GM21381 (cell line): Measurements from ENCODE around the gene ZC3H12A.
A peak's percentile ranks its signal among the peaks of the same experiment; 100 is the strongest.
"Not testable (repeated sequence)": the region's sequence is repeated elsewhere in the genome, so short reads cannot be mapped to it uniquely, and the experiment has no call there.

Experiments used
- ATAC-seq: cut with Tn5 transposase; IDR thresholded peaks from one replicate; pipeline ENCODE4 v1.9.1; 2021; ENCODE audit warnings: mild to moderate bottlenecking, moderate library complexity; ENCODE audit not compliant: unreplicated experiment

ZC3H12A gene

DNA sequence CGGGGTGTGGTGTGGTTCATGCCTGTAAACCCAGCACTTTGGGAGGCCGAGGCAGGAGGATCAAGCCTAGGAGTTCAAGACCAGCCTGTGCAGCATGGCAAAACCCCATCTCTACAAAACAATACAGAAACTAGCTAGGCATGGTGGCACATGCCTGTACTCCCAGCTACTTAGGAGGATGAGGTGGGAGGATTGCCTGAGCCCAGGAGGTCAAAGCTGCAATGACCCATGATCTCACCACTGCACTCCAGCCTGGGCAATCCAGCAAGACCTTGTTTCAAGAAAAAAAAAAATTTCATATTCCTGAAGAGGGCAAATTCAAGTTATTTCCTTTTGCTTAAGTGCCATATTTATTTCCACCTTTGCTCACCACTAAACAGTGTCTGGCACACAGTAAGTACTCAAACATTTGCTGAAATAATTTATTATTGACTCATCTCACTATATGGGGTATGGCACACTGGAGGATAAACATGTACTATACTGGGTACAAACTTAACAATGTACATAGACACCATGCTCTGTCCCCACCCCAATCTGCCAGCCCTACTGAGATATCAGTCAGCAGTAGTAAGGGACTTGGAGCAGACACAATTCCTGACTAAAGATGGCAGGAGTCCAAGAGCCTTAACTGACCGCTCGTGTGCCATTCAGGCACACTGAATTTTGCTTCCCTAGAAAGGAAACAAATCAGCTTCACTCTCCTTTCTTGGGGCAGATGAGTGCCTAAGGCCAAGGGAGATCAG lies 24.7 kb downstream of the ZC3H12A start:
- ATAC-seq, result no peak

GRCh38 chr1:37501661-37502060 lies 27.3 kb downstream of the ZC3H12A start:
- ATAC-seq, result no peak

DNA sequence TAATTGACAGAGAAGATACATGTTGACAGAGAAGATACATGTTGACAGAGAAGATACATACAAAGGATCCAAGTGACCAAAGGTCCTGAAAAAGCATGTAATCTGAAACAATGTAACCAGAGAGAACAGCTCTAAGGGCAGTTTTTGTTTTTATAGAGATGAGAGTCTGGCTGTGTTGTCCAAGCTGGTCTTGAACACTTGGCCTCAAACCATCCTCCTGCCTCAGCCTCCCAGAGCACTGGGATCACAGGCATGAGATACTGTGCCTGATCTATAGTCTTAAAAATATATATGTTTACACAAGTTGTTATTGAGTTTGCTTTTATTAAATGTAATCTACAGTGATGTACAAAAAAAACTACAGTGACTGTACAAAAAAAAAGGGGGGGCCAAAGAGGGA lies 27.7 kb downstream of the ZC3H12A start:
- ATAC-seq, result no peak

DNA sequence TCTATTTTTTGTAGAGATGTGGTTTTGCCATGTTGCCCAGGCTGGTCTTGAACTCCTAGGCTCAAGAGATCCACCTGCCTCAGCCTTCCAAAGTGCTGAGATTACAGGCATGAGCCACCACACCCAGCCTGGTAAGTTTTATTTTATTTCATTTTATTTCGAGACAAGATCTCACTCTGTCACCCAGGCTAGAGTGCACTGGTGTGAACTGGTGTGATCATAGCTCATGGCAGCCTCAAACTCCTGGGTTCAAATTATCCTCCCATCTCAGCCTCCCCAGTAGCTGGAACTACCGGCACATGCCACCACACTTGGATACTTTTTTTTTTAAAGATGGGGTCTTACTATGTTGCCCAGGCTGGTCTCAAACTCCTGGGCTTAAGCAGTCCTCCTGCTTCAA lies 28.4 kb downstream of the ZC3H12A start:
- not testable (repeated sequence) for ATAC-seq

GRCh38 chr1:37506740-37507139 lies 32.4 kb downstream of the ZC3H12A start:
- no peak for ATAC-seq

- ATAC-seq, result no peak
These were observed 34.8 kb downstream of the ZC3H12A start for GRCh38 chr1:37509181-37509580.

DNA sequence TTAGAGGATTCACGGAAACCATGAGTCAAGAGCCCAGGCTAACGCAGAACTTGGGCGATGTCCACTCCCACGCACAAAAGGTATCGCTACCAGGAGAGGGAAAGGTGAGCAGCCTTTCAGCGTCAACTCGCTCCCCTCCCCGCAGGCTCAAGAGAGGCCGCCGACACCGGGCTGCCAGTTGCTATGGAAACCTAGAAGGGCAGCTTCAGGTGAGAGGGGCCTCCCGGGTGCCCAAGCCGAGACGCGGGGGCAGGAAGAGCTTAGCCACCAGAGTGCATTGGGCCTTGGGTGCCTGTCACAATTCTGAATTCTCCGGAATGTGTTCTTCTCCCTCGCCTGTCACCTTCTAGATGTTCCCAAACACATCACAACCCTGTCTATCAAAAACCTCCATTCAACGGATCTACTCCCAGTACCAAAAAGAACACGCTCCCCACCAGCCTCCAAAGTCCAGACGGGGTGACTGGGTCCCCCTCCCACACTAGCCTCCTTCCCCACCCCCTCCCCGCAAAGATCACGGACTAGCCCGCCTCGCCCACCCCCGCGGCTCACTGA lies 39.5 kb downstream of the ZC3H12A start:
- ATAC-seq, result peak; percentile 30

DNA sequence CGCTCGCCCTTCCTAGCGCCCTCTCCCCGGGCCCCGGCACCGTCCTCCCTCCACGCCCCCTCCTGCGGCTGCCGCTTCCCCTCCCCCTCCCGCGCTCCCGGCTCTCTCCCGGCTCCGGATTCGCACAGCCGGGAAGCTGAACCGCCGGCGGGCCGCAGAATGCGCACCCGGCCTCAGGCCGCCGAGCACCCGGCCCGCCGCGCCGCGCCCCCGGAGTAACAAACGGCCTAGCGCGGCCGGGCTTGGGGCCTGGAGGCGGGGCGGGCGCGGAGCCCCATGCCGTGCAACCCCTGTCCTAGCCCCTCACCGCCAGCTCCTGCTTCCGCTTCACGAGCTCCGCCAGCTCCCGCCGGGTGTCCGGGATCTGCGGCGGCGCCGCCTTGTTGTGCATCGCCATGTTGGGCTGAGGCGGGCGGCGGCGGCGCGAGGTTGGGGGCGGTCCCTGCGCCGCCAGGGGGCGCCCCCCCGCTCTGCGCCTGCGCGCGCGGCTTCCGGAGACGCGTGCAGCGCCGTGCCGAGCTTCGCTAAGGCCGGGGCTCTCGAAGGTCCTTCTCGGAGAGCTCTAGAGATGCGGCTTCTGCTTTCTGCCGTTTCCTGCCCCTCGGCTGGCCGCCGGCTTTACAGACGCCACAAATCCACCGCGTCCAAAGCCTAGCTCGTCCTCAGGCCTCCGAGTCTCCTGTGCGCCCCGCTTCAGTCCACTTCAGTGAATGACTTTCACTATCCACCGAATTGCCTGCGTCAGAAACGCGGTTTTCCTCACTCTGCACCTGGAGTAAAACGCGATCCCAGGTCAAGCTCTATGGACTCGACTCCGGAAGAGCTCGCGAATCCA lies 40.2 kb downstream of the ZC3H12A start, which contains the start of gene MEAF6:
Gene MEAF6, minus strand, starts transcription at position 417 of the 835 bp plus-strand sequence. Its CDS starts 20 bp downstream, at position 397.
- ATAC-seq, result peak; percentile 91

DNA sequence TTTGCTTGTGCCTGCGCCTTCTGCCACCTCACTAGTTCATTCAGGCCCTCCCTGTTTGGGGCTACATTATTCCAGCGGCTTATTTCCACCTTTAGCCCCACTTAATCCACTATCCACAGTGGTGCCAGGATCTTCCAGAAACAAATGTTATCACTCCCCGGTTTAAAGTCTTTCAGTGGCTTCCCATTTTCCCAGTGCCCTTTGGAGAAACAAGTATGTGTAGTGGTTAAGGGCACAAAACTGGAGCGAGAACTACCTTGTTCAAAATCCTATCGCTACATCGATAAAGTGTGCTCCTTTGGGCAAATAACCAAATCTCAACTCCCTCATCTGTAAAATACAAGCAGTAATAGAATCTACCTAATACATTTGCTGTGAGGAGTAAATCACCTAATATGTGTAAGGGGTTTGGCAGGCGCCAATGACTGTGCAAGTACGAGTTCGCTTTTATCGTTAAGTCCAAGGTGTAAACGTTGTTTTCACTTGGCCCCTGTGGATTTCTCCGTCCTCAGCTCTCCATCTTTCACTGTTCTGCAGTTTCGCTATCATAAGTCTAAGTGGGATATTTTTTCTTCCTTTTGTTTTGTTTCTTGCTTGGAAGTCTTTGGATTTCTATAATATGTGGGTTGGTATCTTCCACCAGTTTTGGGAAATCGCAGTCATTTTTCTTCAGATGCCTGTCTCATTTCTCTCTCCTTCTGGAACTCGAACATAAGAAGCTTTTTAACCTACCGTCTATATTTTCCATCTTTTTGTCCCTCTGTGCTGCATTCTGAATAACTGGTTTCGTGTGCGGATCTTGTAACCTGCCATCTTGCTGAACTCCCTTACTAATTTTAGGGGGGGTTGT lies 41.0 kb downstream of the ZC3H12A start:
- ATAC-seq, result no peak

- no peak for ATAC-seq
These were observed 43.2 kb downstream of the ZC3H12A start for GRCh38 chr1:37517569-37517968.

- ATAC-seq, result not testable (repeated sequence)
These were observed 43.9 kb downstream of the ZC3H12A start for GRCh38 chr1:37518241-37518640.

GRCh38 chr1:37518929-37519328 lies 44.5 kb downstream of the ZC3H12A start:
- ATAC-seq, result not testable (repeated sequence)

DNA sequence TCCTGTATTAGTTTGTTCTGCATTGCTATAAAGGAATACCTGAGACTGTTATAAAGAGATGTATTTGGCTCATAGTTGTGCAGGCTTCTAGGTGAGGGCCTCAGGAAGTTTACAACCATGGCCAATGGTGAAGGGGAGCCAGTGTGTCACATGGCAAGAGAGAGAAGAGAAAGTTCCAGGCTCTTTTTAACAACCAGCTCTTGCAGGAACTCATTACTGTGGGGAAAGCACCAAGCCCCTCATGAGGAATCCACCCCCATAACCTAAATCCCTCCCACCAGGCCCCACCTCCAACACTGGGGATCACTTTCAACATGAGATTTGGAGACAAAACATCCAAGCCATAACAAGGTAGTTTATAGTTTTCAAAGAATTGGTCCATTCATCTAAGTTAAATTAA lies 45.2 kb downstream of the ZC3H12A start:
- ATAC-seq, result no peak

- ATAC-seq, result not testable (repeated sequence)
These were observed 55.5 kb downstream of the ZC3H12A start for GRCh38 chr1:37529888-37530287.

DNA sequence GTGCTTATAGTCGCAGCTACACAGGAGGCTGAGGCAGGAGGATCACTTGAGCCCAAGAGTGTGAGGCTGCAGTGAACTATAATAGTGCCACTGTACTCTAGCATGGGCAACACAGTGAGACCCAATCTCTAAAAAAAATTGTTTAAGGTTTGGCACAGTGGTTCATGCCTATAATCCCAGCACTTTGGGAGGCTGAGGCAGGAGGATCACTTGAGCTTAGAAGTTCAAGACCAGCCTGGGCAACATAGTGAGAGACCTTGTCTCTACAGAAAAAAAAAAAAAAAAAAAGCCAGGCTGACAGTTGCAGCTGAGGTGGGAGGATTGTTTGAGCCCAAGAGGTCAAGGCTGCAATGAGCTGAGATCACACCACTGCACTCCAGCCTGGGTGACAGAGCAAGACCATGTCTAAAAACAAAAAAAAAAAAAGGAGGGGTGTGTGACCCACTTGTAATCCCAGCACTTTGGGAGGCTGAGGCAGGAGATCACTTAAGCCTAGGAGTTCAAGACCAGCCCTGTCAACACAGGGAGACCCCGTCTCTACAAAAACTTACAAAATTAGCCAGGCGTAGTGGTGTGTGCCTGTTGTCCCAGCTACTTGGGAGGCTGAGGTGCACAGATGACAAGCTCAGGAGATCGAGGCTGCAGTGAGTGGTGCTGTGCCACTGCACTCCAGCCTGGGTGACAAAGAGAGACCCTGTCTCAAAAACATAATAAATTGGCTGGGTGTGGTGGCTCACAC lies 58.2 kb downstream of the ZC3H12A start:
- ATAC-seq, result not testable (repeated sequence)

DNA sequence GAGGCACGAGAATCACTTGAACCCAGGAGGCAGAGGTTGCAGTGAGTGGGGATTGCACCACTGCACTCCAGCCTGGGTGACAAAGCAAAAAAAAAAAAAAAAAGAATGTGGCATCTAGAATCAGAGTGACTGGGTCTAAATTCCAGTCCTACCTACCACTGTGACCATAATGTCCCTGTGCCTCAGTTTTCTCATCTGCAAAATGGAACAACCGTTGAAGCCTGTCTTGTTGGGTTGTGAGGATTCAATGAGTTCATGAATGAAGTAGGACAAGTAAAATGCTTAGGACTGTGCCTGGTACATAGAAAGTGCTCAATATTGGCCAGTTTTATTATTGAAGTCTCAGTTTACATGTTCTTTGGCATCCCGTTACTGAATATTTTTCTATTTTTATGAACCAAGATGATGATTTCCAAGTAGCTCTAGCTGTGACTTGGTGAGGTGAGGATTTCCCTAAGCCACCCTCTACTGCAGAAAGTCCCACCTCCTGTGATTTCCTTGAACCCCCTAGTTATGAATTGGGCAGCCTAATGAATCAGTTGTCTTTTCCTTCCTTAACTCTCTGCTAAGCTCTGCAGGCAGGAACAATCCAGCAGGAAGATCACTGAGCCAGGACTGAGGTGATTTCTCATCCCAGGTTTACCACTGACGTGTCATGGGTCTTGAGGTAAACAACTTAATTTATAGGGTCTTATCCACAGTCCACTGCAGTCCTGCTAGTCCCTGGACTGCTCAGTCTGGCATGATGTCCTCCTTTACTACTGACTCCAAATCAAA lies 59.1 kb downstream of the ZC3H12A start:
- ATAC-seq, result no peak
